Measurements from ENCODE around the gene PI4K2B.
A peak's percentile ranks its signal among the peaks of the same experiment; 100 is the strongest.

Gene PI4K2B

GRCh38 chr4:25312496-25313200 is 78.8 kb downstream of the PI4K2B start, which contains the start of gene ZCCHC4 (continued):
- TF ChIP-seq PPARA (CRISPR knock-in tag; IDR thresholded peaks at IDR 0.05; ENCODE audit: borderline replicate concordance), result no peak
- no peak for TF ChIP-seq ESRRG (CRISPR knock-in tag; IDR thresholded peaks at IDR 0.05)
- peak; percentile 92 for TF ChIP-seq TSHZ2 (CRISPR knock-in tag; IDR thresholded peaks at IDR 0.05)

- ATAC-seq, result peak; percentile 36
These were observed 79.5 kb downstream of the PI4K2B start for GRCh38 chr4:25313201-25313895.

More at GRCh38 chr4:25313201-25313895, 79.5 kb downstream of the PI4K2B start:
- no peak for TF ChIP-seq PPARA (CRISPR knock-in tag; IDR thresholded peaks at IDR 0.05; ENCODE audit: borderline replicate concordance)
- TF ChIP-seq SNAI2 (CRISPR knock-in tag; IDR thresholded peaks at IDR 0.05), result no peak
- no peak for TF ChIP-seq TCF4 (CRISPR knock-in tag; IDR thresholded peaks at IDR 0.05; ENCODE audit: borderline replicate concordance)
- TF ChIP-seq GLIS3 (CRISPR knock-in tag; IDR thresholded peaks at IDR 0.05), result no peak
- TF ChIP-seq PATZ1 (CRISPR knock-in tag; IDR thresholded peaks at IDR 0.05; ENCODE audit: borderline replicate concordance), result no peak
- no peak for TF ChIP-seq ZFP3 (CRISPR knock-in tag; IDR thresholded peaks at IDR 0.05)
- no peak for TF ChIP-seq TSHZ2 (CRISPR knock-in tag; IDR thresholded peaks at IDR 0.05)
- no peak for TF ChIP-seq OSR1 (CRISPR knock-in tag; IDR thresholded peaks at IDR 0.05)
- no peak for TF ChIP-seq CREB5 (CRISPR knock-in tag; IDR thresholded peaks at IDR 0.05; ENCODE audit: low read depth)
- TF ChIP-seq RARB (CRISPR knock-in tag; IDR thresholded peaks at IDR 0.05), result no peak
- TF ChIP-seq BACH2 (CRISPR knock-in tag; IDR thresholded peaks at IDR 0.05; ENCODE audit: borderline replicate concordance), result no peak
- no peak for TF ChIP-seq ZC3H10 (CRISPR knock-in tag; IDR thresholded peaks at IDR 0.05)
- TF ChIP-seq CSDC2 (CRISPR knock-in tag; IDR thresholded peaks at IDR 0.05), result no peak
- TF ChIP-seq ZFP30 (CRISPR knock-in tag; IDR thresholded peaks at IDR 0.05), result no peak
- no peak for TF ChIP-seq ESRRG (CRISPR knock-in tag; IDR thresholded peaks at IDR 0.05)
- TF ChIP-seq ZNF70 (CRISPR knock-in tag; IDR thresholded peaks at IDR 0.05), result no peak
- TF ChIP-seq ARNTL (CRISPR knock-in tag; IDR thresholded peaks at IDR 0.05; ENCODE audit: borderline replicate concordance, low read depth), result no peak
- no peak for TF ChIP-seq CSRNP3 (CRISPR knock-in tag; IDR thresholded peaks at IDR 0.05)
